Measurements from ENCODE around the gene STAG2.

Gene STAG2

DNA sequence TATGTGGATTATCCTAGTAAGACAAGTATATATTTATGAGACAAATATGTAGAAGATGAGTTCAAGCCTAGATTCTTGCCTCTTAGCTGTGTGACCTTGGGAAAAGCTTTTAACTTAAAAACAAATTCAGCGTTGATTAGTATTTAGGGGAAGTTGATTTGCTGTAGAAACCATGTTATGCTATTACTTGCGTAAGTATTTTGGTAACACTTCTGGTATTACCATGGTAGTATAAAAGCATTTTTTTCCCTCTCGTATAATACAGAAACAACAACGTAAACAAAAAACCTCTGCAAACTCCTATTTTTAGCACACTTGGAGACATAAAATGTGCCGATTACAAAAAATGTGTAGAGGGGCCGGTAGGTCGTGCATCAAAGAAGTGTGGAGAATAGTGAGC is 33.2 kb downstream of the STAG2 start:
- H3K9me3 ChIP-seq = no peaks in the 10 kb centered on the region
- H3K36me3 ChIP-seq = no peaks in the 10 kb centered on the region
- H3K27me3 ChIP-seq = no peaks in the 10 kb centered on the region
- TF ChIP-seq CTCF (IDR thresholded peaks at IDR 0.05) = no peak
- peak overlapping the region; percentile 63 for H3K27ac ChIP-seq
- H3K4me1 ChIP-seq (ENCODE audit: control insufficient read depth in 1 of 2, insufficient read depth in 1 of 2, low read depth in 1 of 2, low read length in 1 of 2) = peaks cover 18 to 24% of the 10 kb centered on the region in 2 experiments
- H3K4me3 ChIP-seq (ENCODE audit: low read depth in 1 of 2, low read length in 1 of 2) = no peak overlapping the region

- Histone ChIP-seq H3K36me3 (no peaks in the 10 kb centered on the region), H3K27me3 (no peaks in the 10 kb centered on the region), H3K9me3 (no peaks in the 10 kb centered on the region), H3K27ac (no peak overlapping the region), H3K4me1 (ENCODE audit: control insufficient read depth in 1 of 2, insufficient read depth in 1 of 2, low read depth in 1 of 2, low read length in 1 of 2) (peaks cover 15 to 27% of the 10 kb centered on the region in 2 experiments), H3K4me3 (ENCODE audit: low read depth in 1 of 2, low read length in 1 of 2) (no peak overlapping the region)
- TF ChIP-seq CTCF (IDR thresholded peaks at IDR 0.05) = no peak
These were observed 40.1 kb downstream of the STAG2 start for GRCh38 chrX:124001581-124001980.

DNA sequence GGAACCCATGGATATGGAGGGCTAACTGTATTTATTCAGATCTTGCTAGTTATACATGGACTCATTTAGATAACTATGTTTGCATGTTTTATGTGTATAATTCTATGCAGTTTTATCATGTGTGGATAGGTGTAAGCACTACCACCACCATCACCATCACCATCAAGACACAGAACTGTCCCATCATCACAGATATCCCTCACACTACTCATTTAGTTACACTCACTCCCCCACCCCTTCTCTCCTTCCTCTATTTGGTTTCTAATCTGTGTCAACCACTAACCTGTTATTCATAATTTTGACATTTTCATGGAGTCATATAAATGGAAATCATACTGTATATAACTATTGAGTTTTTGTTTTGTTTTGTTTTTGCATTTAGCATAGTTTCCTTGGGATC is 43.7 kb downstream of the STAG2 start:
- Histone ChIP-seq H3K4me1 (ENCODE audit: control insufficient read depth in 1 of 2, insufficient read depth in 1 of 2, low read depth in 1 of 2, low read length in 1 of 2) (peaks cover 41 to 43% of the 10 kb centered on the region in 2 experiments), H3K27me3 (no peaks in the 10 kb centered on the region), H3K4me3 (ENCODE audit: low read depth in 1 of 2, low read length in 1 of 2) (no peak overlapping the region), H3K27ac (no peak overlapping the region), H3K9me3 (no peaks in the 10 kb centered on the region), H3K36me3 (no peaks in the 10 kb centered on the region)
- no peak for TF ChIP-seq CTCF (IDR thresholded peaks at IDR 0.05)

GRCh38 chrX:124010157-124010556 is 48.7 kb downstream of the STAG2 start:
- Histone ChIP-seq H3K9me3 (no peaks in the 10 kb centered on the region), H3K27ac (peak overlapping the region; percentile 54), H3K4me1 (ENCODE audit: control insufficient read depth in 1 of 2, insufficient read depth in 1 of 2, low read depth in 1 of 2, low read length in 1 of 2) (peaks cover 54 to 60% of the 10 kb centered on the region in 2 experiments), H3K4me3 (ENCODE audit: low read depth in 1 of 2, low read length in 1 of 2) (no peak overlapping the region), H3K27me3 (no peaks in the 10 kb centered on the region), H3K36me3 (no peaks in the 10 kb centered on the region)
- TF ChIP-seq CTCF (IDR thresholded peaks at IDR 0.05) = no peak

GRCh38 chrX:124010566-124010965 is 49.1 kb downstream of the STAG2 start:
- H3K27me3 ChIP-seq = no peaks in the 10 kb centered on the region
- peaks cover 52 to 60% of the 10 kb centered on the region in 2 experiments for H3K4me1 ChIP-seq (ENCODE audit: control insufficient read depth in 1 of 2, insufficient read depth in 1 of 2, low read depth in 1 of 2, low read length in 1 of 2)
- no peak for TF ChIP-seq CTCF (IDR thresholded peaks at IDR 0.05)
- no peak overlapping the region for H3K4me3 ChIP-seq (ENCODE audit: low read depth in 1 of 2, low read length in 1 of 2)
- no peaks in the 10 kb centered on the region for H3K9me3 ChIP-seq
- peak overlapping the region; percentile 54 for H3K27ac ChIP-seq
- H3K36me3 ChIP-seq = no peaks in the 10 kb centered on the region

GRCh38 chrX:124015721-124016120 is 54.2 kb downstream of the STAG2 start:
- Histone ChIP-seq H3K27ac (no peak overlapping the region), H3K27me3 (no peaks in the 10 kb centered on the region), H3K36me3 (no peaks in the 10 kb centered on the region), H3K4me3 (ENCODE audit: low read depth in 1 of 2, low read length in 1 of 2) (no peak overlapping the region), H3K9me3 (no peaks in the 10 kb centered on the region), H3K4me1 (ENCODE audit: control insufficient read depth in 1 of 2, insufficient read depth in 1 of 2, low read depth in 1 of 2, low read length in 1 of 2) (peaks cover 28 to 29% of the 10 kb centered on the region in 2 experiments)
- no peak for TF ChIP-seq CTCF (IDR thresholded peaks at IDR 0.05)

Measured in neutrophil (primary cell).